K562 (cell line): ENCODE results near the gene AMMECR1L. TPM values are rescaled to one million over a fixed set of nuclear protein-coding genes. Genes with fewer than 3 reads are reported as not detected.
A peak's percentile ranks its signal among the peaks of the same experiment; 100 is the strongest.

Source experiments
- BRCA1 ChIP-seq, 2 experiments: fragments of 450-650 bp in 1 of 2; sonication (generic) in 1 of 2; formaldehyde crosslinking in 1 of 2; IDR thresholded peaks; 2 replicates each; pipeline versions ENCODE4 v1.5.0 to v1.6.1; 2017 to 2020; ENCODE audit warnings: mild to moderate bottlenecking in 1 of 2, missing genetic modification reagents in 1 of 2
- BRD4 ChIP-seq: fragments of 200-600 bp; sonication (generic); IDR thresholded peaks from 2 replicates; pipeline ENCODE4 v1.6.1; 2017; ENCODE audit warnings: inconsistent platforms
- CUX1 ChIP-seq: fragments of 200-800 bp; sonication (Bioruptor generic); IDR thresholded peaks from 2 replicates; pipeline ENCODE4 v1.6.1; 2016; ENCODE audit warnings: missing genetic modification characterization, missing compliant biosample characterization
- FOXA3 ChIP-seq, 2 experiments: fragments of 450-650 bp in 1 of 2; sonication (generic) in 1 of 2; formaldehyde crosslinking; IDR thresholded peaks in 1 of 2; conservative IDR thresholded peaks in 1 of 2; 2 replicates each; pipeline versions ENCODE4 v1.4.0 to v1.8.0; 2020 to 2022; ENCODE audit warnings: mild to moderate bottlenecking in 2 of 2, missing genetic modification reagents in 1 of 2
- MTA3 ChIP-seq: fragments of 450-650 bp; formaldehyde crosslinking; IDR thresholded peaks from 2 replicates; pipeline ENCODE4 v1.6.1; 2017; ENCODE audit warnings: mild to moderate bottlenecking, borderline replicate concordance
- TARDBP ChIP-seq: fragments of 450-650 bp; IDR thresholded peaks from 2 replicates; pipeline ENCODE4 v1.6.1; 2016
- ZBTB1 ChIP-seq: sonication (generic); formaldehyde crosslinking; IDR thresholded peaks from 2 replicates; pipeline ENCODE4 v1.8.1; 2023; ENCODE audit warnings: missing genetic modification reagents, low read depth, mild to moderate bottlenecking, borderline replicate concordance
- ZNF592 ChIP-seq: fragments of 450-650 bp; IDR thresholded peaks from 2 replicates; pipeline ENCODE4 v1.6.1; 2017; ENCODE audit warnings: antibody characterized with exemption, mild to moderate bottlenecking
- polyA plus RNA-seq, 8 experiments: library from polyadenylated mRNA; depleted of rRNA in 4 of 8; stranded (reverse) in 5 of 8; unstranded in 3 of 8; fragments of >200 nt; fragmentation: Nextera tagmentation in 2 of 8; fragmentation: Illumina TruSeq in 1 of 8; extraction: Ambion mirVana in 2 of 8; extraction: Trizol in 1 of 8; gene quantifications; 2 replicates each; pipeline versions ENCODE4 v1.2.1 to v1.2.3, GENCODE V29; 2011 to 2014; ENCODE audit warnings: inconsistent platforms in 1 of 8, missing spikeins in 1 of 8
- total RNA-seq, 7 experiments: library from RNA; depleted of rRNA in 6 of 7; stranded (reverse); fragments of >200 nt in 6 of 7; fragmentation: Illumina TruSeq in 2 of 7; extraction: Trizol in 2 of 7; gene quantifications; 2 replicates each; pipeline versions ENCODE4 v1.2.1 to v1.2.3, GENCODE V29; 2011 to 2021; ENCODE audit warnings: low replicate concordance in 1 of 7

AMMECR1L gene
- total and polyA plus RNA-seq, 9 of the 15 experiments (the other 6 are each of a cell fraction or from before 2014, with no cell fraction given), result 3.7 to 15.3 (median 9.1) TPM

- TF ChIP-seq BRCA1 (IDR thresholded peaks at IDR 0.05) (no peak), BRCA1 (CRISPR knock-in tag; IDR thresholded peaks at IDR 0.05) (no peak), ZNF592 (peak; percentile 99), FOXA3 (CRISPR knock-in tag; conservative IDR thresholded peaks at IDR 0.05 in 1 of 2, IDR thresholded peaks at IDR 0.05 in 1 of 2) (0 out of 4 replicates have a peak, but pooled peaks of 1 of the 2 experiments have one; percentile 5), TARDBP (no peak), CUX1 (CRISPR knock-in tag) (0 out of 2 replicates have a peak, but pooled peaks have one; percentile 70), MTA3 (no peak), ZBTB1 (CRISPR knock-in tag) (no peak), BRD4 (no peak)
Measured at GRCh38 chr2:127927384-127927783, 41.6 kb upstream of the AMMECR1L start (continued).
